GM10266 (cell line): Measurements from ENCODE around the gene FAM3C.
"Not testable (repeated sequence)": the region's sequence is repeated elsewhere in the genome, so short reads cannot be mapped to it uniquely, and the experiment has no call there.

Experiments
- DNase-seq: peaks from one replicate; pipeline ENCODE4 v3.0.0; 2012; ENCODE audit errors: extremely low spot score
- CTCF ChIP-seq: IDR thresholded peaks from 2 replicates; pipeline ENCODE4 v1.5.1; 2012; ENCODE audit warnings: mild to moderate bottlenecking, low read depth; ENCODE audit not compliant: control insufficient read depth, insufficient read depth; ENCODE audit errors: missing control alignments

Gene FAM3C

DNA sequence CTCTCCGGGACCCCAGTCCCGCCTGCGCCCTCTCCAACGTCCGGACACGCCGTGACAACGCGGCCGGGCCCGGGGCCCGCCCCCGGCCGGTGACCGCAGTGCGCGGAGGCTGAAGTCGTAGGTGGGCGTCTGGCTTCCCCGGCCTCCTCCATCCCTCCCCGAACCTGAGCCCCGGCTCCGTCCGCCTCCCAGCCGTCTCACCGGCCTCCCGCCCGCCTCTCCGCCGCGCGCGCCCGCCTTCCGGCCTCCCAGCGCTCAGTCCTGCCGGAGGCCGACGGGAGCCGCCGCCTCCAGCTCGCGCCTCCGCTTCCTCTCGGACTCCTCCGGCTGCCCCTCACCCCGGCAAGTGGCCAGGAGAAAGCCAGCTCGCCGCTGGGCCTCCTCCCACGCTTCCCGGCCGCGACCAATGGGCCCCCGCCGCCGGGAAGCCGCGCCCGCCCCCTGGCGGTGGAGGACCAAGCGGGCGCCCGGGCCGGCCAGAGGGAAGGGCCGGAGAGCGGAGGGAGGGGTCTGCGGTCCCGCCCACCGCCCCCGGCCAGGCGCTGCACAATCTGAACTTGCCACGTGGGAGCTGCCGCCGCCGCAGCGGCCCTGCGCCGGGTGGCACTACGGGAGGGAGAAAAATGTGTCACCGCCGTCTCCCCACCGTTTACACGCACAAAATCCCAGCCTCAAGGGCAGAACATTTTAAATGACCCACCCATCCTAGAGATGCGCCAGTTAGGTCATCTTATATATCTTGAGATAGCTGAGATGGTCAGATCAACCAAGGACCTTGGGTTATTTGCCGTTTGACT lies at the start of gene FAM3C:
FAM3C (minus strand) TSS at position 348 of the 797 bp plus-strand sequence. CDS start 13,339 bp downstream, outside the sequence.
- peak; percentile 94 for DNase-seq
- peak; percentile 85 for TF ChIP-seq CTCF

DNA sequence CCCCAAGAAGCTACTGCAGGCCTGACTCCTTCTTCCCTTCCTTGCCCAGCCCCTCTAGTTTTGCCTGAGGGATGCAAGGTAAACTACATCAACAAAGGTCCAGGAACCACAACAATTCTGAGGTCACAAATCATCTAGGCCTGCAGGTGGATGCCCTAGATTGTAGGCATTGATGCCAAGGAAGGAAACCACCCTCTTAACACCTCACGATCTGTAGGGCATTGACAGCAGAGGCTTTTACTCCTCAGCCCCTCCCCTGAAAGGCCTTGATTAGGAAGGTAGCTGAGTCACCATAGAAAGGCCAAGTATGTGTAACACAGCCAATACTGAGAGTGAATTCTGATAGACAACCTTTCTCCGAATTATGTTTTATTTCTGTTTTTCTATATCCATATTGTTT lies 46.7 kb upstream of the FAM3C start:
- no peak for TF ChIP-seq CTCF
- DNase-seq, result no peak

GRCh38 chr7:121440857-121441503 lies 44.9 kb upstream of the FAM3C start:
- no peak for TF ChIP-seq CTCF
- DNase-seq, result no peak

DNA sequence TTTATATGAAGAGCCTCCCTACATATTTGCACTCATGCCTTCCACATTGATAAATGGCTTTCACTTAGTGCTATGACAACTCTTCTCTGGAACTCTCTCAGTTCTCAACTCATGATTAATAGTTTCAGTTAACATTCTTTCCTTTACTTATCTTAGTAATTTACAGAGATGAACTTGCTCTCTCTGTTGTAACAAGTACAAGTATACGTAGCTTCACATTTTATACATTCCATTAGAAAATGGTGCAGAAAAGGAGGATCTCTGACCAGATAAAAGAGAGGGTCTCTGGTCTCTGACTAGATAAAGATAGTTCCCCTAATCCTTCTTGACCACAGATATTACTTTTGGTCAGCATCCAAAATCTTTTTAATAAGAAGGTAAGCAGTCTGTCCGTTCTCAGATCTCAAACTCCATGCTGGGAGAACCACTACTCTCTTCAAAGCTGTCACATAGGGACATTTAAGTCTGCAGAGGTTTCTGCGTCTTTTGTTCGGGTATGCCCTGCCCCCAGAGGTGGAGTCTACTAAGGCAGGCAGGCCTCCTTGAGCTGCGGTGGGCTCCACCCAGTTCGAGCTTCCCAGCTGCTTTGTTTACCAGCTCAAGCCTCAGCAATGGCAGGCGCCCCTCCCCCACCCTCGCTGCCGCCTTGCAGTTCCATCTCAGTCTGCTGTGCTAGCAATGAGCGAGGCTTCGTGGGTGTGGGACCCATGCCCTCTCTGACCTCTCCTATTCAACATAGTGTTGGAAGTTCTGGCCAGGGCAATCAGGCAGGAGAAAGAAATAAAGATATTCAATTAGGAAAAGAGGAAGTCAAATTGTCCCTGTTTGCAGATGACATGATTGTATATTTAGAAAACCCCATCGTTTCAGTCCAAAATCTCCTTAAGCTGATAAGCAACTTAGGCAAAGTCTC lies 42.2 kb upstream of the FAM3C start:
- not testable (repeated sequence) for DNase-seq

GRCh38 chr7:121437470-121437869 lies 41.4 kb upstream of the FAM3C start:
- DNase-seq, result no peak
- TF ChIP-seq CTCF, result no peak

DNA sequence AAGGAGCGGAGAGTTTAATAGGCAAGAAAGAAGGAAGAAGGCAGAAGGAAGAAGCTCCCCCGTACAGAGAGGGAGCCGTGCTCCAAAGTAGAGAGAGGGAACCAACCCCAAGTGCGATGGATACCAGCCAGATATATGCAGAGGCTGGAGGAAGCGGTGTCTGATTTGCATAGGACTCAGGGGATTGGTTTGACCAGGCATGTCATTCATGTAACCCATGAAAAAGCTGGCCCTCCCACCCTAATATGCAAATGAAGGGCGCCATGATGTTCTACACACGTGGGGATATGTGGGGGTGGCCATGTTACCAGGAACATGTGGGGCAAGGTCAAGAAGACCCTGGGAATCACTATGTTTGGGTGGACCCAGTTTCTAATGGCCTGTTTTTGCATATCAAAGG lies 40.6 kb upstream of the FAM3C start:
- TF ChIP-seq CTCF, result no peak
- no peak for DNase-seq

DNA sequence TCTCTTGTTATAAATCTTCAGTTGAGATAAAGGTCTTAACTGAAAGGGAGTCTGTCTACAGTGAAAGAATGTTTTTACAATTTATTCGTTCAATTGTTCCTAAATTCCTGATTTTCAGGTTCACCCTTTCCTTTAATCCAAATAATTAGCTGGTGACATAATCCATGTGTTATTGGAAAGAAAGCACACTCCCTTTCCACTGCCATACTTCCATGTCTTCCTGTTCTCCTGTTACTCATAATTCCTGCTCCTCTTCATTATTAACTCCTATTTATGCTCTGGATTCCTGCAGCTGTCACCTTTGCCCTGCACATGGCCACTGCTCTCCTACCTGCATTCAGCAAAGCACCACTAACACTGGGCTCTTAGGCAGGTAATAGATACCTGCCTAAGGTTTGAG lies 40.0 kb upstream of the FAM3C start:
- no peak for TF ChIP-seq CTCF
- no peak for DNase-seq
